HL-60 (cell line): ENCODE measurements around the gene ARHGEF12.
"Not testable (repeated sequence)": the region's sequence is repeated elsewhere in the genome, so short reads cannot be mapped to it uniquely, and the experiment has no call there.

Source experiments
- POLR2AphosphoS5 ChIP-seq: IDR thresholded peaks from 2 replicates; pipeline ENCODE4 v1.6.1; 2012; ENCODE audit warnings: low read depth
- TF ChIP-seq, protein P1 (sequence below): IDR thresholded peaks from one replicate; pipeline ENCODE4 v1.5.1; 2011; ENCODE audit warnings: low read length, control low read depth, inconsistent platforms; ENCODE audit not compliant: insufficient read depth

DNA sequence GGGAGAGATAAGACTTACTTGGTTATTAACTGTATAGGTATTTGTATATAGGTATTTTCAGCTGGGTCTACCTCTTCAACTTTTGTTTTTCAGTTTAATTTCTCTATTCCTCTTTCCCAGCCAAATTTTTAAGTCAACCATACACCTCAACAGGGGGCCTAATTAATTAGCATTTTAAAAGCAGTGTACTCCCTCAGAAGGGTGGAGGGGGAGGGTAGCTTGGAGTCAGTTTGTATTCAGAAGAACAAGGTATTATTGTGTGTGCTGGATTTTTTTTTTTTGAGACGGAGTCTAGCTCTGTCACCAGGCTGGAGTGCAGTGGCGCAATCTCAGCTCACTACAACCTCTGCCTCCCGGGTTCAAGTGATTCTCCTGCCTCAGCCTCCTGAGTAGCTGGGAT, 167.3 kb downstream of the ARHGEF12 start:
- TF ChIP-seq, protein P1, sequence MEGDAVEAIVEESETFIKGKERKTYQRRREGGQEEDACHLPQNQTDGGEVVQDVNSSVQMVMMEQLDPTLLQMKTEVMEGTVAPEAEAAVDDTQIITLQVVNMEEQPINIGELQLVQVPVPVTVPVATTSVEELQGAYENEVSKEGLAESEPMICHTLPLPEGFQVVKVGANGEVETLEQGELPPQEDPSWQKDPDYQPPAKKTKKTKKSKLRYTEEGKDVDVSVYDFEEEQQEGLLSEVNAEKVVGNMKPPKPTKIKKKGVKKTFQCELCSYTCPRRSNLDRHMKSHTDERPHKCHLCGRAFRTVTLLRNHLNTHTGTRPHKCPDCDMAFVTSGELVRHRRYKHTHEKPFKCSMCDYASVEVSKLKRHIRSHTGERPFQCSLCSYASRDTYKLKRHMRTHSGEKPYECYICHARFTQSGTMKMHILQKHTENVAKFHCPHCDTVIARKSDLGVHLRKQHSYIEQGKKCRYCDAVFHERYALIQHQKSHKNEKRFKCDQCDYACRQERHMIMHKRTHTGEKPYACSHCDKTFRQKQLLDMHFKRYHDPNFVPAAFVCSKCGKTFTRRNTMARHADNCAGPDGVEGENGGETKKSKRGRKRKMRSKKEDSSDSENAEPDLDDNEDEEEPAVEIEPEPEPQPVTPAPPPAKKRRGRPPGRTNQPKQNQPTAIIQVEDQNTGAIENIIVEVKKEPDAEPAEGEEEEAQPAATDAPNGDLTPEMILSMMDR = not testable (repeated sequence)
- TF ChIP-seq POLR2AphosphoS5 = not testable (repeated sequence)
